Cardiac septum (tissue), 1 donor: ENCODE data around the gene PELO. TPM values are rescaled to one million over a fixed set of nuclear protein-coding genes. Genes with fewer than 3 reads are reported as not detected.

ENCODE experiments used
- DNase-seq: peaks from one replicate; pipeline ENCODE4 v3.0.0-alpha.2; 2020; ENCODE audit warnings: low spot score
- intact Hi-C: fragments of 100-400 bp; cut with DNase I; formaldehyde crosslinking; loops from one replicate; pipeline ENCODE4 v1.14.0; 2022
- total RNA-seq: library from RNA; stranded (reverse); fragmentation: NEBNext Ultra II Directional; extraction: Animal tissue kit (Norgen Biotek cat#: 25700); gene quantifications from one replicate; pipeline ENCODE4 v1.2.1, GENCODE V29; 2021
- donor health status: DM: no; HTN: no; CAD: no.

Gene PELO
- total RNA-seq, 1 donor from 2014 or later, result 29.3 TPM

DNA sequence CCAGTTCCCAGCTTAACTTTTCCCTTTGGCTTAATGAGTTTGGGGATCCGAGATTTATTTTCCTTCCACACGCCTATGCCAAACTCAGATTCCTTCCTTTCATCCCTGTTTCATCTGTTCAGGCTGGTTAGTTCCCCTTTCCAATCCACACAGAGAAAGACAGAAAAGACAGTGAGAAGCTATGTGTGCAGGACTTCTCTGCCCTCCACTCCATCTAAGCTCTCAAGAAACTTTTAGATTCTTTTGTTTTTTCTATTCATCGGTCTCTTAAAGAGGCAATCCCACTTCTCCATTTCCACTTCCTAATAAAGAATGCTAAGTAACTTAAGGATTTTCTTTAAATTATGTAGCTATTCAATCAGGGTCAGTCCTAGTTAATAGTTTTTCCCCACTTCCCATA, 11.2 kb downstream of the PELO start:
- DNase-seq, result no peak
- intact Hi-C loops, result no loop called here

DNA sequence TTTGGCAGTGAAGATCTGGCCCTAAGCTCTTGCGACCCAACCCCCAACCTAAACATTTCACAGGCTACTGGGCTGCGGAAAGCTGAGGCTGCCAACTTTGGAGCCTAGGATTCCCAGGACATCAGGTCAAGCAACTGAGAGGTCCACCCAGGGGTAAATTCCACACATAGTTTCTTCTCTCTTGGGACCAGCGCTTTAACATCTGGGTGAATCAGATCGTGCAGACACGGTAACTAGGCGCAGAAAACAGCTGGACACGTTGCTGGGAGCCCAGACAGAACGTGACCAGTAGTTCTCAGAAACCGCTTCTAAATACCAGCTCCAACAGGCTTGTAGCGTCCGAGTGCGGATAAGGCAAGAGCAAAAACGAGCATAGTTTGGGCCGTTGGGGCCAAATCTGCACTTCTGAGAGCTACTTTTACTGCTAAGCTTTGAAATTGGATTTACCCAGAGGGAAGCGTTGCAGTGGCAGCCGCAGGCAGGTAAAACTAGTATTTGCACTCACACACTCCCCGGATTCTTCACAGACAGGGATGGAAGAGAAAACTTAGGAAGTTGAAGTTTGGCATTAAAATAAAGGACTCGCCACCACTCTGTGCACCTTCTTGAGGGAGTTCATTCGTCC, 11.8 kb downstream of the PELO start:
- intact Hi-C loops, result no loop called here
- DNase-seq, result no peak

DNA sequence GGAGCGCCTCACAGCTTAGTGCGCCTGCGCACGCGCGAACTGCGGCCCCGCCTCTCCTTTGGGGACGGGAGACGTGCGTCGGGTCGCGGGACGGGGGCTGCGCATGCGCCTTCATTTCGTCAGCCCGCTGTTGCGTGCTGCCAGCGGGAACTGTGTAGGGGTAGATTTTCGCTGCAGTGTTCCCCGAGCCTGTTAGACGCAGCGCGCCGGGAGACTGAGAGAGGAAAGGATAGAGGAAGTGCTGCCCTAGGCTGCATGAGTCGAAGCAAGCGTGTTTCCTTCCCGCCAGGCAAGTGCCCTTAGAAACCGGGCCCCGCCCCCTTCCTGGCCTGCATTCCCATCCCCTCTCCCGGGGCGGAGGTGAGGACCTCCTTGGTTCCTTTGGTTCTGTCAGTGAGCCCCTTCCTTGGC, 12.3 kb downstream of the PELO start:
- intact Hi-C loops, result no loop called here
- peak; percentile 98 for DNase-seq

DNA sequence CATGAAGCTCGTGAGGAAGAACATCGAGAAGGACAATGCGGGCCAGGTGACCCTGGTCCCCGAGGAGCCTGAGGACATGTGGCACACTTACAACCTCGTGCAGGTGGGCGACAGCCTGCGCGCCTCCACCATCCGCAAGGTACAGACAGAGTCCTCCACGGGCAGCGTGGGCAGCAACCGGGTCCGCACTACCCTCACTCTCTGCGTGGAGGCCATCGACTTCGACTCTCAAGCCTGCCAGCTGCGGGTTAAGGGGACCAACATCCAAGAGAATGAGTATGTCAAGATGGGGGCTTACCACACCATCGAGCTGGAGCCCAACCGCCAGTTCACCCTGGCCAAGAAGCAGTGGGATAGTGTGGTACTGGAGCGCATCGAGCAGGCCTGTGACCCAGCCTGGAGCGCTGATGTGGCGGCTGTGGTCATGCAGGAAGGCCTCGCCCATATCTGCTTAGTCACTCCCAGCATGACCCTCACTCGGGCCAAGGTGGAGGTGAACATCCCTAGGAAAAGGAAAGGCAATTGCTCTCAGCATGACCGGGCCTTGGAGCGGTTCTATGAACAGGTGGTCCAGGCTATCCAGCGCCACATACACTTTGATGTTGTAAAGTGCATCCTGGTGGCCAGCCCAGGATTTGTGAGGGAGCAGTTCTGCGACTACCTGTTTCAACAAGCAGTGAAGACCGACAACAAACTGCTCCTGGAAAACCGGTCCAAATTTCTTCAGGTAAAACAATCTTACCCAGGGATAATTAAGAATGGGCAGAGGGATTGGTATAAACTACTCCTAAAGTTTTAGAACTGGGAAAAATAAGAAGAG, 12.9 kb downstream of the PELO start:
- intact Hi-C loops, result no loop called here
- DNase-seq, result peak; percentile 90

DNA sequence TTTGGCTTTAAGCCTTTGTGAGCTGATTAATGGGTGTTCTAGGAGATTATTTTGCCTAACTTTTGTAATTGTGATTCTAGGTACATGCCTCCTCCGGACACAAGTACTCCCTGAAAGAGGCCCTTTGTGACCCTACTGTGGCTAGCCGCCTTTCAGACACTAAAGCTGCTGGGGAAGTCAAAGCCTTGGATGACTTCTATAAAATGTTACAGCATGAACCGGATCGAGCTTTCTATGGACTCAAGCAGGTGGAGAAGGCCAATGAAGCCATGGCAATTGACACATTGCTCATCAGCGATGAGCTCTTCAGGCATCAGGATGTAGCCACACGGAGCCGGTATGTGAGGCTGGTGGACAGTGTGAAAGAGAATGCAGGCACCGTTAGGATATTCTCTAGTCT, 13.6 kb downstream of the PELO start:
- intact Hi-C loops, result no loop called here
- no peak for DNase-seq

DNA sequence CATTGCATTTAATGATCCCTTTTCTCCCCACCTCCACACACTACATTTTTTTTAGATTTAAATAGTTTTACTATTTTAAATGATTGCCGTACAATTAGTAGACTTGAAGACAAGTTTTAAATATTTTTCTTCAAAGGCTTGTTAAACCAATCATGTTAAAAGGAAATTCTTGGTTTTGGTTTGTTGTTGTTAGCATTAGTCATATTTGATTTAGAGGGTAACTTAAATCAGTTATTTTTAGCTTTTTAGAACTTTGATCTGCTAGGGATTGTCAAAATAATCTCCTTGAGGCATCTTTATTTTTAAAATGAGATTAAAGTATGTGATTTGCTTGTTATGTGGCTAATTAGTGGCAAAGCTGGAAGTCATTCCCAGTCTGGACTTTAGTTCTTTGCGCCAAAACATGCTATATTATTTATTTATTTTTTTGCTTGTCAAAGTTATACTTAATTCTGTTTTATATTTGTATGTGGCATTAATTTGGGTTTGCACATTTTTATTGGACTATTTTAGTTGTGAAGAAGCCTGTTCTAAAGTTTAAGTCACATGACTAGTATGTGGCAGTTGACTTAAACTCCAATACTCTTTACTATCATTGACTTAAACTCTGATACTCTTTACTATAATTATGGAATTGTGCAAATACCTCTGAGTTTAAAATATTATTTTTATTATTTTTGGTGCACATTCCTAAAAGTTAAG, 14.7 kb downstream of the PELO start:
- no peak for DNase-seq
- intact Hi-C loops, result no loop called here

DNA sequence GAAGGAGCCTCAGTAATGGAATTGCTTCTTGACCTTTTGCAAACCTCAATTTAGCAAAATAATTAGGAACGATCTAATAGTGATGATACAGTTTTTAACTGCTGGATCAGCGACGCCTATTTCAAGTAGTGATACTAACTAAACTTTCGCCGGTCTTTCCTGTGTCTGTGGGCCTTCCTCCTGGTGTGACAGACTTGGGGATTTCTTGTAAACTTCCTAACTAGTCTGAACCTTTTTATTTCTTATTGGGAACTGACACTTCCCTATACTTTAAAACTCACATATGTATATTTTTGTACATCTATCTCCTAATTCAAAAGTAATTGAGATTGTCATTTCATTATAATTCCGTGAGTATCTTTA, 15.2 kb downstream of the PELO start:
- intact Hi-C loops, result no loop called here

DNA sequence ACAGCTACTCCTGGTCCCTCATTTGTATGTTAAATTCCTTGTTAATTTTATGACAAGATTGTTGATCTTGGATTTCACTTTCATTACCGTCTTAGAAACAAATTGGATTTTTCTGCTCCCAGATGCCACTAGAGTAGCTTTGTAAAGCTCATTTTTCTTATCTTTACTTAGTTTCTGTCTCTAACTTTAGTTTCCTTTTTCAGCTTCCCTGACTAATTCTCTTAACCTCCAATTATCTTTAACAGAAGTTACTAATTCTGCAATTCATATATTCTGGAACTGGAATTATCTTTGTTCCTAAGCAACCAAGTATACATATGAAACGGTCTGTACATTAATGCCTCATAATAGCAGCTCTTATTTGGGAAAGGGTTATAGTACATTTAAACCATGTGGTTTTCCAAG, 16.7 kb downstream of the PELO start:
- no peak for DNase-seq
- intact Hi-C loops, result no loop called here

More for the DNA sequence above, 15.2 kb downstream of the PELO start:
- DNase-seq, result no peak

DNA sequence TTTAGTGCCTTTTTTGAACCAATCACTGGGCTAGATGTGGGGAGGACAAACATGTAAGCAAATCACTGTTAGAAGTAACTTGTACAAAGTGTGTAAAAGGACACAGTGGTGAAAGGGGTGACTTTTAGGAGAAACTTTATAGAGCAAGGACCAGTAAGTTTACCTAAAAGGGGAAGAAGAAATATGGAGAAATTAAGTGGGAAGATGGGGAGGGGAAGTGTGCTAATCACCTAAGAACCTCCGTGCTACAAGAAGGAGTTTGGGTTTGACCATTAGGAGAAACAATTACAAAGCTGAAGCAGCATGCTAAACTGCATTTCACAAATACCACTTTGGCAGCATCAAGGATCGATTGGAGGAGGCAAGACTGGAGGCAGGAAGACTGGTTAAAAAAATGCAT, 17.3 kb downstream of the PELO start:
- intact Hi-C loops, result no loop called here
- DNase-seq, result no peak

DNA sequence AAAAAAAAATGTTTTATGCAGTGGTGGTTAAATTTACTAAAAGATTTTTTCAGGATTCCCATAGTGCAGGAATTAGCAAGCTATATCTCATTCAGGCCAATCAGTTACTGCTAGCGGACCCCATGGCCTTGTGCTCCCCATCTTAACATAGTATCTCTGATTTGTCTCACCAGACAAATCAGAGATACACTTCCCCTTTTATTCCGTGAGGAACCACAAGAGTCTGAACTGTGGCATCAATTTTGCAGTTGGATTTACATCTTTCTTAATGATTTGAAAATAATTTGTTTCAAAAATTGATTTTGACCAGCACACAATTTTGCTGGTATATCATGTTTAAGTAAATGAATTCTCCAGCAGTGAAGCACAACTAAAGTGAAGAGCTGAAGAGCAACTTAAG, 17.9 kb downstream of the PELO start:
- intact Hi-C loops, result no loop called here
- no peak for DNase-seq

DNA sequence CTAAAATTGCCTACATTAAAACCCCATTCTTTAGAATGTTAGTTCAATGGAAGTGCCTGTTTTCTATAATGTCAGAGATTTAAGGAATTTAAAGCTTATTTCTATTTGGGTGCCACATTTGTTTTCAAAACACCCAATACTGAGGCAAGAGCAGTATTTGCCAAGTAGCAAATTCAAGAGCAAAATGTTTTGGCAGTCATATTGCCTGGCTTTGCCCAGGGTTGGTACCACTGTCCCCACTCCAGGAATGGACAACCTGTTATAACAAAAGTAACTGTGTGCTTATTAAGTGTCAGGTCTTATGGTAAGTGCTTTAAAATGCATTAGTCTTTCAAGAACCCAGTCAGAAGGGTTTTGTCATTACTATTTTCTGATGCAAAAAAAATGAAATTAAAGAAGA, 19.3 kb downstream of the PELO start:
- intact Hi-C loops, result no loop called here

DNA sequence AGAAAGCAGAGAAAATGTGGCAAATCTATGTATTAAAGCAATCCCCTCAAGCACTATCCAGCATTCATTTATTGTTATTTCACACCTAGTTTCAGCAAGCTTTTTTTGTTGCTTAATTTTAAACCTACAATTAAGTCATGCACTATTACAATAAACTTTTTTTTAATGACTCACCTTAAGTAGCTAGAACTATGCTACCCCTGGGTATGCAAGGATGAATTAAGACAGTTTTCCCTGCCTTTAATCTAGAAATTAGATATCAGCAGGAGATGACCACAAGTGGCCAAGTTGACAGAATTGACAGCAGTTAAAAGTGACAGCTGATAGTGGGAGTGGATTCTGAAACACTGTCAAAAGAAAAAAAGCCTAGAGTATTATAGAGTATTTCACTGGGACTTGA, 20.0 kb downstream of the PELO start:
- DNase-seq, result no peak
- intact Hi-C loops, result no loop called here

More for the DNA sequence above, 19.3 kb downstream of the PELO start:
- DNase-seq, result no peak

DNA sequence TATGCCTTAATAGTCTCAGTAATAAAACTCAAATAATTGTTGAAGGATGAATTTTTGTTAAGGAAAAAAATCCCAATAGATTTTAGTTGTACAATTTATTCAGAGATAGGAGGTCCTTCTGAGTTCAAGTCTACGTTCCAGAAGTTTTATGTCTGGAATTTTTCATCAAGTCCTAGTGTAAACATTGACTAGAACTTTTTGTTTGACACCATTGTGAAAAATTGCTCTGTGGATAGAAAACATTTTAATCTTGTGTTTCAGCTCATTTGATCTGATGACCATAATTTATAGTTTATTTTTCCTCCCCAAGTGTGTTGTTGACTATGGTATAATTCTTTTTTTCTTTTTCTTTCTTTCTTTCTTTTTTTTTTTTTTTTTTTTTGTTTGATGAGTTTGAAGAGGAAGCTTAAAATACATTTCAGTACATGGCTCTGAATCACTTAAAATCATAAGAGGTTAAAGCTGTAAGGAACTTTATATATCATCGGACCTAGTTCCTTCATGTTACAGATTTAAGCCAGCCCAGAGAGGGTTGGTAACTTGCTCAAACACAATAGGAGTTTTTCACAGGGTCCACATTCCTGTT, 20.7 kb downstream of the PELO start:
- no peak for DNase-seq
- intact Hi-C loops, result no loop called here

DNA sequence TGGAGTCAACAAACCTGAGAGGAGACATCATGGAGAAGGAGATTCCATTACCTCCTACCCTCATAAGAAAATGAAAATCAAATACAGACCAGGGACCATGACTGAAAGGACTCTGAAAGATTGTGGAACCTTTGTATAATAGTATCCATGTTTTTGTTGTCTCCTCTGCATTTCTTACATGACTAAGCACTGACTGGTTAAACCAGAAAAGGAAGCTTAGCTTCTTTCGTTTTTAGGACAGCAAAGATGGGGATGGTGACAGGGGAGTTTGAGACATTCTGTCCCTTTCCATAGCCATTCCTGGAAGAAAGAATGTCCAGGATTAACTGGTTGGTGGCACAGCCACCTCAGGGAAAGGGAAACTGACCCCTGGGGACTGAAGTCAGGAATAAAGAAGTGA, 22.2 kb downstream of the PELO start:
- DNase-seq, result no peak
- intact Hi-C loops, result loop anchor here (5.0 kb wide), 1 partner anchor 37 kb away; no protein-coding TSS in a partner anchor

DNA sequence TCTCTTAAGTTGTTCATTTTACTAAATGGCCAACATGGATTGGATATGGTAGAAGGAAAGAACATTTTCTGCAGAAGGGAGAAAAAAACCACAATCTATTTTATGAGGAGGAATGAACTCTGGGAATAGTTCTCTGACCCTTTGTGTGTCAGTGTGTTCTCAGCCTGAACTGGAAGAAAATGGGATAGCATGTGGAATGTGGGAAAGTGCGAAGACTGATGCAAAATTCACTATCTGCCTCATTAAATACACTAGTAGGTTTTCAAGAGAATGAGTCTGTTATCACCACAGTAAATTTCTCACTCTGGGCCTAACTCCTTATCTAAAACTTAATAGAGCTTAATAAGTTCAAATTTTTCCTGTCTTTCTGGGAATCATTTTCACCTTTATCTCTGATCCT, 22.7 kb downstream of the PELO start:
- intact Hi-C loops, result loop anchor here (5.0 kb wide), 1 partner anchor 37 kb away; no protein-coding TSS in a partner anchor
- no peak for DNase-seq

DNA sequence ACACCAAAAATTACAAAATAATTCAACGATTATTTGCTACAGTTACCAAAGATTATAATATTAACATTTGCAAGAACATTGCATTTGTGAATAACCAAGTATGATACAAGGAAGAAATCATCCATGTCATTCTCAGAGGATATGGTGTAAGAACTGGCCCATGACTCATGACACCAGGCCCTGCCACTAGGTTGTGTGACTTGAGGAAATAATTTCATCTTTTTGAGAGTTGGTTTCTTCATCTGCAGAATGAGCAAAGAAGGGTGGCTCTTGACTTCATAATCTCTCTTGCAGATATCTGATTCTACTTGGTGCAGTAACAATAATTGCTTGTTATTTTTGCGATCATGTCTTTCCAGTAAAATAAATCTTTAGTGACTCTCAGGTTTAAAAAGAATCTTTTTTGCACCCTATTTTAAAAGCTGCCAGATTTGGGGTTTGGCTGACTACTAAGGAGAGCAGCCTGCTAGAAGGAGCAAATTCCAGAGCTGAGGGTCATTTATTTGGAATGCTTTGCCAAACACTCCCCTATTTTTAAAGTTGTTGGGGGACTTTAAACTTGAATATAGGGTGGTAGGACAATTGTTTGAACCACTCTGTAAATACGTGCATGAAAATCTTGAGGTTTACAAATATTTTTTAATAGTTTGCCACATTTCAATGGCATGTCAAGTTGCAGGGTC, 23.5 kb downstream of the PELO start:
- DNase-seq, result no peak
- intact Hi-C loops, result loop anchor here (5.0 kb wide), 1 partner anchor 36 kb away; no protein-coding TSS in a partner anchor

DNA sequence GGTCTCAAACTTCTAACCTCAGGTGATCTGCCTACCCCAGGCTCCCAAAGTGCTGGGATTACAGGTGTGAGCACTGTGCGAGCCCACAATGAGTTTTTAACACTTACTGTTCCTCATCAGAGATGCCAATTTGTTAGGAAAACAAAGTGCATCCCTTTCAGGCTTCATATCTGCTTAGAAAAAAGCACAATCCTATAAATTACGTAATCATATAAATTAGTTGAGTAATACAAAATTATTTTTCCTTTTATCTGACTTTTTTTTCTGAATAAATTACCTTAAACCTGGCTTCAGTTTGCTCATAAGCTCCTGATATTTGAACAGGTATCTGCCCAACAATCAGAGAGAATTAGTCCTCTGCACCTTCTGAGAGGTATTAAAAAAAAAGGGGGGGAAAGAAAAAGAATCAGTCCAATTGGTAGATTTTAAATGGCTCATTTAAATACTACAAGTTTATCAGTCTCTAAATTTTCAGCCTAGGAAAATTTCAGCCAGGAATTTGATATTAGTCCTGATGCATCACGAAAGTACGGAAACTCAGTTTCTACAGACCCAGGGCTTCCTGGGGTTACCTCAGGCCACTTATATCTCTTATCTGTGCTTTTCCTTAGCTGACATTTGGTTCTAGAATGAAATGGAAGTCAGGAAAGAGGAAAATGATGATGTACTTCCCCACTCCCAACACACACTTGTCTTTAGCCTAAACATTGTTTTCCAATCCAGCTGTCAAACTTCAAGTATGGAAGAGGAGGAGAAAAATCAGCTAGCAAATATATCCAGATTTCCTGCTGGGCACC, 26.8 kb downstream of the PELO start:
- DNase-seq, result no peak
- intact Hi-C loops, result loop anchor here (5.0 kb wide), 1 partner anchor 33 kb away; no protein-coding TSS in a partner anchor

DNA sequence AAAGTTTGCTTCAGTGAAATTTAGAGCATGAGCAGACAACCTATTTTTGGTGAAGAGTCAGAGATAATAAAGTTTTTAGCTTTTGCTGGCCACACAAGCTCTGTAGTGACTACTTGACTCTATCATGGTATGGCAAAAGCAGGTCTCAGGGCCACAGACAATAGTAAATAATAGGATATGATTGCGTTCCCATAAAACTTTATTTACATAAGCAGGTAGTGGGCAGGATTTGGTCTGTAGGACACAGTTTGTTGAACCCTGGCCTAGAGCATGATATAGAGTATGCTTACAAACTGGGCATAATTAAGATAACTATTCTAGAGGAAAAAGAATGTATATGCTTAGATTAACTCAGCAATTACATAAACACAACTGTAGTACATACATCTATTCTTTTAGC, 30.1 kb downstream of the PELO start:
- intact Hi-C loops, result no loop called here
- DNase-seq, result no peak

DNA sequence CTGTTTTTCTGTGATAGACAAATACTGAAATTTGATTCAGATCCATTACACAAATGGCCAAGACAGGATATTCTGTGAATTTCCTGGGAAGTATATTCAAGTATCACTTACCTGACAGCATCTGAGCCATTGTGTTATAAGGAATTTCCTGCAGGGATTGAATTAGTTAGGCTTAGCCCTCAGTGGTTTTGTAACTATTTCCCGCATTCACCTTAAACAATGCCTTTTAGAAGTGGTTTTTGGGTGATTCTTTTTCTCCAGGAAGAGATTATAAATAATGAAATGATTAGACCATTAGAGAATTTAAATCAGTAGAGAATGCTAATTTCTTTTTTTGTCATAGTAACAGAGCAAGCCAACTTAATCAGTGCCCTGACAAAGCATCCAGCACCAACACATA, 30.6 kb downstream of the PELO start:
- DNase-seq, result no peak
- intact Hi-C loops, result no loop called here
